ENCODE results near the gene TFAM. TPM values are rescaled to one million over a fixed set of nuclear protein-coding genes. Genes with fewer than 3 reads are reported as not detected.

TFAM gene
- total RNA-seq, 1 donor = 18.8 TPM

DNA sequence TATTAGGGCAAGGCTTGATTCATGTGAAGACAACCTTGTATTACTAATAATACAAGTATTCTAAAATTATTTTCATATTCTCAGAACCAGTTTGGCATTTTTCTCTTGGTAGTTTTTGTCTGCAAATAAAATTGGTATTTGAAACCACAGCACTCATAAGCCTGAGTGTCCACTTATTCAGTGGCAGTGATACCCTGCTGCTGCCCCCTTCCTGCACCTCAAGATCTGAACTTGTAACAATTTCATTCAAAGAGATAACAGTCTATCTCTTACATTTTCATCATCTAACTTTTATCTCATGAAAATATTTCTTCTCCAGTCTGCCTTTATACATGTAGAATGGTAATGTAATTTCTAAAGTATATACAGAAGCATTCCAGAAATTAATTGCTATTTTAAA is 9.3 kb downstream of the TFAM start:
- Histone ChIP-seq H3K27me3 (ENCODE audit: insufficient read depth, low read length) (no peaks in the 10 kb centered on the region), H4K20me1 (ENCODE audit: insufficient read depth, low read length) (no peaks in the 10 kb centered on the region), H3K79me2 (ENCODE audit: insufficient read depth, low read length) (peaks cover 9% of the 10 kb centered on the region), H3K27ac (ENCODE audit: low read depth, low read length) (no peak overlapping the region), H3K4me2 (ENCODE audit: insufficient read depth, low read length) (no peak overlapping the region), H2AFZ (ENCODE audit: low read length) (no peak overlapping the region), H3K4me1 (ENCODE audit: insufficient read depth, low read length) (peaks cover 5% of the 10 kb centered on the region), H3K9me3 (ENCODE audit: low read depth, low read length) (no peaks in the 10 kb centered on the region), H3K4me3 (ENCODE audit: insufficient read depth, low read length) (no peak overlapping the region), H3K36me3 (ENCODE audit: insufficient read depth, low read length) (peaks cover 52% of the 10 kb centered on the region)
- DNase-seq (ENCODE audit: insufficient read length, low spot score, missing footprints) = no peak
- TF ChIP-seq, protein P1, sequence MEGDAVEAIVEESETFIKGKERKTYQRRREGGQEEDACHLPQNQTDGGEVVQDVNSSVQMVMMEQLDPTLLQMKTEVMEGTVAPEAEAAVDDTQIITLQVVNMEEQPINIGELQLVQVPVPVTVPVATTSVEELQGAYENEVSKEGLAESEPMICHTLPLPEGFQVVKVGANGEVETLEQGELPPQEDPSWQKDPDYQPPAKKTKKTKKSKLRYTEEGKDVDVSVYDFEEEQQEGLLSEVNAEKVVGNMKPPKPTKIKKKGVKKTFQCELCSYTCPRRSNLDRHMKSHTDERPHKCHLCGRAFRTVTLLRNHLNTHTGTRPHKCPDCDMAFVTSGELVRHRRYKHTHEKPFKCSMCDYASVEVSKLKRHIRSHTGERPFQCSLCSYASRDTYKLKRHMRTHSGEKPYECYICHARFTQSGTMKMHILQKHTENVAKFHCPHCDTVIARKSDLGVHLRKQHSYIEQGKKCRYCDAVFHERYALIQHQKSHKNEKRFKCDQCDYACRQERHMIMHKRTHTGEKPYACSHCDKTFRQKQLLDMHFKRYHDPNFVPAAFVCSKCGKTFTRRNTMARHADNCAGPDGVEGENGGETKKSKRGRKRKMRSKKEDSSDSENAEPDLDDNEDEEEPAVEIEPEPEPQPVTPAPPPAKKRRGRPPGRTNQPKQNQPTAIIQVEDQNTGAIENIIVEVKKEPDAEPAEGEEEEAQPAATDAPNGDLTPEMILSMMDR (IDR thresholded peaks at IDR 0.05; ENCODE audit: extremely low read depth, low read depth, low read length) = no peak

GRCh38 chr10:58396057-58396456 is 10.8 kb downstream of the TFAM start:
- H3K27ac ChIP-seq (ENCODE audit: low read depth, low read length) = no peak overlapping the region
- TF ChIP-seq, protein P1 (IDR thresholded peaks at IDR 0.05; ENCODE audit: extremely low read depth, low read depth, low read length) = no peak
- H3K79me2 ChIP-seq (ENCODE audit: insufficient read depth, low read length) = no peaks in the 10 kb centered on the region
- peaks cover 41% of the 10 kb centered on the region for H3K36me3 ChIP-seq (ENCODE audit: insufficient read depth, low read length)
- no peak overlapping the region for H3K4me2 ChIP-seq (ENCODE audit: insufficient read depth, low read length)
- H4K20me1 ChIP-seq (ENCODE audit: insufficient read depth, low read length) = no peaks in the 10 kb centered on the region
- no peaks in the 10 kb centered on the region for H3K27me3 ChIP-seq (ENCODE audit: insufficient read depth, low read length)
- no peak for DNase-seq (ENCODE audit: insufficient read length, low spot score, missing footprints)
- H2AFZ ChIP-seq (ENCODE audit: low read length) = no peak overlapping the region
- H3K4me1 ChIP-seq (ENCODE audit: insufficient read depth, low read length) = peaks cover 15% of the 10 kb centered on the region
- no peaks in the 10 kb centered on the region for H3K9me3 ChIP-seq (ENCODE audit: low read depth, low read length)
- no peak overlapping the region for H3K4me3 ChIP-seq (ENCODE audit: insufficient read depth, low read length)

GRCh38 chr10:58397830-58398229 is 12.6 kb downstream of the TFAM start:
- no peak overlapping the region for H3K27ac ChIP-seq (ENCODE audit: low read depth, low read length)
- H3K4me2 ChIP-seq (ENCODE audit: insufficient read depth, low read length) = no peak overlapping the region
- no peak overlapping the region for H3K4me3 ChIP-seq (ENCODE audit: insufficient read depth, low read length)
- no peaks in the 10 kb centered on the region for H4K20me1 ChIP-seq (ENCODE audit: insufficient read depth, low read length)
- no peaks in the 10 kb centered on the region for H3K9me3 ChIP-seq (ENCODE audit: low read depth, low read length)
- DNase-seq (ENCODE audit: insufficient read length, low spot score, missing footprints) = no peak
- peaks cover 34% of the 10 kb centered on the region for H3K36me3 ChIP-seq (ENCODE audit: insufficient read depth, low read length)
- H3K27me3 ChIP-seq (ENCODE audit: insufficient read depth, low read length) = no peaks in the 10 kb centered on the region
- H2AFZ ChIP-seq (ENCODE audit: low read length) = no peak overlapping the region
- H3K4me1 ChIP-seq (ENCODE audit: insufficient read depth, low read length) = peaks cover 15% of the 10 kb centered on the region
- no peaks in the 10 kb centered on the region for H3K79me2 ChIP-seq (ENCODE audit: insufficient read depth, low read length)
- TF ChIP-seq, protein P1 (IDR thresholded peaks at IDR 0.05; ENCODE audit: extremely low read depth, low read depth, low read length) = no peak

DNA sequence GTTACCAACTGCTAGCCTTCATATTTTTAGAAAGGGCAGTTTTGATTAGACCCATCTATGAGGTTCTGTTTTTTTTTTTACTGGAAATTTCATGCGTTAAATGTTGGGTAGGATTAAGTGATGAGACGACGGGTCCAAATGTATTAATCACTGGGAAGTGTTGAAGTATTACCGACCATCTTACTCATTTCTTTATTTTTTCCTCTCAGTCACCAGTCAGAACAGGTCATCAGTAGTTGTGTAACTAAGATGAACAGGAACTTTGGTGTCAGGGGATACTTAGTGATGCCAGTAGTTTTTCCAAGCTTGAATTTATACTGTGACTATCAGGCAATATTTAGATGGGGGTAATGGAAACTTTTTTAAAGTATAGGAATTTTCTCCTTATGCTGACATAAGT is 14.2 kb downstream of the TFAM start:
- no peaks in the 10 kb centered on the region for H3K27me3 ChIP-seq (ENCODE audit: insufficient read depth, low read length)
- DNase-seq (ENCODE audit: insufficient read length, low spot score, missing footprints) = peak; percentile 81
- no peak overlapping the region for H2AFZ ChIP-seq (ENCODE audit: low read length)
- no peak overlapping the region for H3K4me3 ChIP-seq (ENCODE audit: insufficient read depth, low read length)
- no peak overlapping the region for H3K4me2 ChIP-seq (ENCODE audit: insufficient read depth, low read length)
- TF ChIP-seq, protein P1 (IDR thresholded peaks at IDR 0.05; ENCODE audit: extremely low read depth, low read depth, low read length) = no peak
- H4K20me1 ChIP-seq (ENCODE audit: insufficient read depth, low read length) = no peaks in the 10 kb centered on the region
- no peaks in the 10 kb centered on the region for H3K9me3 ChIP-seq (ENCODE audit: low read depth, low read length)
- H3K4me1 ChIP-seq (ENCODE audit: insufficient read depth, low read length) = peaks cover 15% of the 10 kb centered on the region
- peaks cover 25% of the 10 kb centered on the region for H3K36me3 ChIP-seq (ENCODE audit: insufficient read depth, low read length)
- no peaks in the 10 kb centered on the region for H3K79me2 ChIP-seq (ENCODE audit: insufficient read depth, low read length)
- peak overlapping the region; percentile 65 for H3K27ac ChIP-seq (ENCODE audit: low read depth, low read length)
